ENCODE results near the gene AK5.
"Not testable (repeated sequence)": the region's sequence is repeated elsewhere in the genome, so short reads cannot be mapped to it uniquely, and the experiment has no call there.

The AK5 gene

DNA sequence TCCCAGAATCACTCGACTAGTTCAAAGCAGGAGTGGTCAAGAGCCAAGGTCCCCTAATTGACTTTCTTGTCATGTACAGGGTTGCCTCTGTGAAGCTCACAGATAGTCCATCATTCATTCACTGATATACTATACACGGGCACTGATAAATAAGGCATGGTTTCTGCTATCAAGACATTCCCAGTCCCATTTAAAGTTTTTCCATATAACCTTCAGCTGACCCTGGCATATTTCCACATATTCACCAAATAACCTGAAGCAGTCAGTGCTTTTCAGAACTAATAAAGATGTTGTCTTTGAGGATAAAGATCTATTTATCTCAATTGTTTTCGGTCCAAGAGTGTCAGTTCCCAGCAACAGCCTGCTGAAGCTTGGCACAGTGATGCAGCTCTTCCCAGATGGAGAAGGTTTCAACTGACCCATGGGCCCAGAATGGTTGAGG is 227.3 kb downstream of the AK5 start:
- no peak overlapping the region for H3K4me3 ChIP-seq (ENCODE audit: low read depth, low read length)
- DNase-seq (ENCODE audit: low read depth) = no peak
- TF ChIP-seq MYC (IDR thresholded peaks at IDR 0.05; ENCODE audit: low read depth, low read length) (no peak), POLR2A (IDR thresholded peaks at IDR 0.05; ENCODE audit: extremely low read depth, insufficient read length) (no peak)
- TF ChIP-seq, protein P1, sequence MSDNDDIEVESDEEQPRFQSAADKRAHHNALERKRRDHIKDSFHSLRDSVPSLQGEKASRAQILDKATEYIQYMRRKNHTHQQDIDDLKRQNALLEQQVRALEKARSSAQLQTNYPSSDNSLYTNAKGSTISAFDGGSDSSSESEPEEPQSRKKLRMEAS (IDR thresholded peaks at IDR 0.05; ENCODE audit: low read depth, low read length) = no peak
- TF ChIP-seq, protein P2, sequence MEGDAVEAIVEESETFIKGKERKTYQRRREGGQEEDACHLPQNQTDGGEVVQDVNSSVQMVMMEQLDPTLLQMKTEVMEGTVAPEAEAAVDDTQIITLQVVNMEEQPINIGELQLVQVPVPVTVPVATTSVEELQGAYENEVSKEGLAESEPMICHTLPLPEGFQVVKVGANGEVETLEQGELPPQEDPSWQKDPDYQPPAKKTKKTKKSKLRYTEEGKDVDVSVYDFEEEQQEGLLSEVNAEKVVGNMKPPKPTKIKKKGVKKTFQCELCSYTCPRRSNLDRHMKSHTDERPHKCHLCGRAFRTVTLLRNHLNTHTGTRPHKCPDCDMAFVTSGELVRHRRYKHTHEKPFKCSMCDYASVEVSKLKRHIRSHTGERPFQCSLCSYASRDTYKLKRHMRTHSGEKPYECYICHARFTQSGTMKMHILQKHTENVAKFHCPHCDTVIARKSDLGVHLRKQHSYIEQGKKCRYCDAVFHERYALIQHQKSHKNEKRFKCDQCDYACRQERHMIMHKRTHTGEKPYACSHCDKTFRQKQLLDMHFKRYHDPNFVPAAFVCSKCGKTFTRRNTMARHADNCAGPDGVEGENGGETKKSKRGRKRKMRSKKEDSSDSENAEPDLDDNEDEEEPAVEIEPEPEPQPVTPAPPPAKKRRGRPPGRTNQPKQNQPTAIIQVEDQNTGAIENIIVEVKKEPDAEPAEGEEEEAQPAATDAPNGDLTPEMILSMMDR (IDR thresholded peaks at IDR 0.05; ENCODE audit: low read depth, low read length) = no peak

DNA sequence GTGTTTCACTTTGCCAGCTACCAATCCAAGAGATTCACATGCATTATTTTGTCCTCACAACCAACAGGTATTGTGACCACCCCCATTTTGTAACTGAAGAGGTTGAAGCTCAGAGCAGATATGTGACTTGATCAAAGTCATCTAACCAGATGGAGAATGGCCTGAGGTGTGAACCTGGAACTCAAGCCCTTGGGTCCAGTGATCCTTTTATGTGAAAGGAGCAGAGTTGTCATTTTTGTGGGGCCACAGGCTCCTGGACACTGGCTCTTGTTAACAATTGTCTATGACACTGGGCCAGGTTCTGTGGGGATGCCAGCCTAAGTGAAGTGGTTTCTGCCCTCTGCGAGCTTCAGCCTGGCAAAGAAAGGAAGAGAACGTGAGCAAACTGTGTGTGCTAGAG is 228.1 kb downstream of the AK5 start:
- TF ChIP-seq, protein P2 (IDR thresholded peaks at IDR 0.05; ENCODE audit: low read depth, low read length) = no peak
- TF ChIP-seq MYC (IDR thresholded peaks at IDR 0.05; ENCODE audit: low read depth, low read length) (no peak), POLR2A (IDR thresholded peaks at IDR 0.05; ENCODE audit: extremely low read depth, insufficient read length) (no peak)
- TF ChIP-seq, protein P1 (IDR thresholded peaks at IDR 0.05; ENCODE audit: low read depth, low read length) = no peak
- H3K4me3 ChIP-seq (ENCODE audit: low read depth, low read length) = no peak overlapping the region
- DNase-seq (ENCODE audit: low read depth) = no peak

DNA sequence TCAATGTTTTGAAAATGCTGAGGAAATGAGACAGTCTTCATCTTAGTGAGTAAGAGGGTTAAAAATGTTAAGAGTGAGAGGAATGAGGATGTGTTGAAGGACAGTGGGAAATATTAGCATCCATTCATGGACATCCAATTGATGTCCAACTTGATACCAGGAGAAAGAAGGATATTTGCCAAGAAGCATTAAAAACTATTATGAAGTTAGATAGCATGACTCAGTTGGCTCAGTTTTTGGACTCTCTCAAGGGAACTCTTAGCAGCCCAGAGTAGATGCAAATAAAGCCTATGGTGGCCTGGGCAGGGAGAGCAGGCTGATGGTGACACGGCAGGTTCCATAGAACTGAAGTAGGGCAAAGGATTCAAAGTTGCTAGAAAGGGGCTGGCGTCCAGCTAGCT is 229.6 kb downstream of the AK5 start:
- no peak overlapping the region for H3K4me3 ChIP-seq (ENCODE audit: low read depth, low read length)
- TF ChIP-seq, protein P2 (IDR thresholded peaks at IDR 0.05; ENCODE audit: low read depth, low read length) = no peak
- TF ChIP-seq, protein P1 (IDR thresholded peaks at IDR 0.05; ENCODE audit: low read depth, low read length) = no peak
- TF ChIP-seq MYC (IDR thresholded peaks at IDR 0.05; ENCODE audit: low read depth, low read length) (no peak), POLR2A (IDR thresholded peaks at IDR 0.05; ENCODE audit: extremely low read depth, insufficient read length) (no peak)
- no peak for DNase-seq (ENCODE audit: low read depth)

DNA sequence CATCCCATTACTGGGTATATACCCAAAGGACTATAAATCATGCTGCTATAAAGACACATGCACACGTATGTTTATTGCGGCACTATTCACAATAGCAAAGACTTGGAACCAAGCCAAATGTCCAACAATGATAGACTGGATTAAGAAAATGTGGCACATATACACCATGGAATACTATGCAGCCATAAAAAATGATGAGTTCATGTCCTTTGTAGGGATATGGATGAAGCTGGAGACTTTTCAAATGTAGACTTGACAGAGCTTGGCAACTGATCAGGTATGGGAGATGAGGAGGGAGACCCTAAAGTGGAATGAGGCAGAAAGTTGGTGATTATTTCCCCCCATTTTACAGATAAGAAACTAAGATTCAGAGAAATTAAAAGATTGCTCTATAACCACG is 230.8 kb downstream of the AK5 start:
- not testable (repeated sequence) for DNase-seq (ENCODE audit: low read depth); H3K4me3 ChIP-seq (ENCODE audit: low read depth, low read length)

DNA sequence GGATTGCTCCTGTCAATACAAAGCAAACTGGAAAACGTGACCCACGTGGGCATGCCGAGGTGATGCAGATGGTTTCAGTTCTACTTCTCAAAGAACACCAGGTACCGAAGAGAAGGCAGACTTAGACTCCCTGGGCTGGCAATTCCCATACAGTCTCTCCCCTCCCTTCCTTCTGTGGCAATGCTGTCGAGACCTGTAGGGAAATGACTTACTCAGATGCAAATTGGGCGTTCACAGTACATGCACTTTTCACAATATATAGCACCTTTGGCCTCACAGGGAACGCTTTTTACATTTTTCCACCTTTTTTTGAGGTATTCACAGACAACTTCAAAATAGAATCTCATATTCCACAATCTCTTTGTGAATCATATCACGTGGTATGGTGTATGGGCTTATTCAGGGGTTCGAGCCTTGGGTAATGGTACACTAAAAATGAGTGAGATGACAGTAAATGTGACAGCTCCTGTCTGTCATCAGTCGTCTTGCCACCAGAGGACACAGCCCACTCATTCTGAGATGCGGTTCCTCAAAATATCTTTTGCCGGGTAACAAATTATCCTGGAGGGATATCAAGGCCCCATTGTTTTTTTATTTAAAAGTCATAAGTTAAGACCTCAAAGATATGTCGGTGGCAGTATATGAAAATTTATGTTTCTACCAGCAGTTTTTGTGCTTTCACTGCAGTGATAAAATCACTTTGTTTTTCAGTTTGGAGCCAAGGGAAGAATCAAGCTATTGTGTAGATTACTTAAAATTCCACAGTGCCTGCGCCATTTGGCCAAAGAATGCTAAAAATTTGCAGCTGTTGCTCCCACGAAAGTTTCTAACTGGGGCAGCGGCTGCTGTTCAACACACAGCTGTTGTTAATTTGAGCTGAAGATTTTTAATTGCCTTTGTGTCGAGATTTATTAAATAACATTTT is 232.3 kb downstream of the AK5 start:
- TF ChIP-seq MYC (IDR thresholded peaks at IDR 0.05; ENCODE audit: low read depth, low read length) = no peak
- TF ChIP-seq, protein P2 (IDR thresholded peaks at IDR 0.05; ENCODE audit: low read depth, low read length) = no peak
- TF ChIP-seq, protein P1 (IDR thresholded peaks at IDR 0.05; ENCODE audit: low read depth, low read length) = no peak
- TF ChIP-seq POLR2A (IDR thresholded peaks at IDR 0.05; ENCODE audit: extremely low read depth, insufficient read length) = no peak
- no peak overlapping the region for H3K4me3 ChIP-seq (ENCODE audit: low read depth, low read length)
- no peak for DNase-seq (ENCODE audit: low read depth)

DNA sequence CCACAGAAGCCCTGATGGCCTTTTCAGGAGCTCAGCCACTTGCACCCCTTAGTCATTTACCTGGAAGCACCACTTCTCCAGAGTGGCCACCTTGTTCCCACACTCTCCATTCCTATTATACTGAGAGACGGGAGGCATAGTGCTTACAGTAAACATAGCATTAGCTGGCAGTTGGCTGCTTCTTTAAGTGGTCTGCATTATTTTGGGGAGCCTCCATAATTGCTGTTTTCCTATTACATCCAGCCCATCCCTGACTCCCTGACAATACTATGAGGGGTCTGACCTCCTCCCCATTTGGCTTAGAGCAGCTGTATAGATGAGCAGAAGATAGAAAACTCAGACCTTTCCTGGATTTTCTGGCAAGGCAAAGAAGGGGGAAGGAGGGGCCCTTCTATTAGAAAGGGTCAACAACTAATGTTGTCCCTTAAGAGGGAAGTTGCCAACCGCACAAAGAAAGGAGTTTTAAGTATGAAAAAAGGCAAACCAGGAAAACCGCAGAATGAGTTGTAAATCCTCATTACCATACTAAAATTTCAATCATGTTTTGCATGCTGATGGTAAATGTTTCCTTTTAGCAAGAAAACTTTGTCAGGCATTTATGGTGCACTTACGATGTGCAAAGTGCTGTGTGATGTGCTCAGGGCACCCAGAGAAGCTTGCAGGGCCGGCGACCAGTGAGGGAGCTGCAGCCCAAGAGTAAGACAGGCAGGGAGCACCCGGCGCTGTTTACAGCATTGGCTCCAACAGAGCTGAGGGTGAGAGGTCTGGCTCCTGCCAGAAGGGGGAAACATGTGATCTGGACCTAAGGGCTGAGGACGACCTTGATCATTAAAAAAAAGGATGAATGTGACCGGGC is 233.3 kb downstream of the AK5 start:
- no peak for TF ChIP-seq POLR2A (IDR thresholded peaks at IDR 0.05; ENCODE audit: extremely low read depth, insufficient read length)
- no peak for DNase-seq (ENCODE audit: low read depth)

More for the DNA sequence above, 233.3 kb downstream of the AK5 start:
- no peak overlapping the region for H3K4me3 ChIP-seq (ENCODE audit: low read depth, low read length)

Data from NB4 (cell line).